B cell (primary cell): ENCODE data around the gene HDGFL1. TPM values are rescaled to one million over a fixed set of nuclear protein-coding genes. Genes with fewer than 3 reads are reported as not detected.

Experiments used
- ATAC-seq: fragments of 200-7000 bp; cut with Tn5 transposase; one replicate; pipeline ENCODE4 v1.10.0; 2021; ENCODE audit warnings: low read depth, mild to moderate bottlenecking, moderate number of reproducible peaks, moderate library complexity
- CTCF ChIA-PET: fragments of 350-600 bp; sonication (Branson Sonifier 250); formaldehyde crosslinking; loops from one replicate; lab custom pipeline; 2021; ENCODE audit warnings: antibody characterized with exemption, inconsistent platforms; lab: Charles Lee
- POLR2A ChIA-PET: fragments of 350-600 bp; sonication (Branson Sonifier 250); formaldehyde crosslinking; loops from one replicate; lab custom pipeline; 2021; ENCODE audit warnings: antibody characterized with exemption; lab: Charles Lee
- DNase-seq: peaks from one replicate; pipeline ENCODE4 v3.0.0; 2013
- H2AFZ ChIP-seq: 2 replicates; pipeline ENCODE4 v1.6.1; 2012; ENCODE audit warnings: mild to moderate bottlenecking, low read depth, low read length; ENCODE audit not compliant: insufficient read depth, poor library complexity, severe bottlenecking
- H3K27ac ChIP-seq, 2 donors: 1 replicate in 1 of 2; 2 replicates in 1 of 2; pipeline ENCODE4 v1.5.1; 2012 to 2013; ENCODE audit warnings: low read length in 2 of 2, mild to moderate bottlenecking in 2 of 2, moderate library complexity in 1 of 2
- H3K27me3 ChIP-seq, 4 experiments: fragments of 200-600 bp in 1 of 4; sonication (generic) in 1 of 4; replicated peaks in 1 of 4; 1 replicate in 2 of 4; 2 replicates in 2 of 4; pipeline versions ENCODE4 v1.6.1 to v1.7.0; 2013 to 2016; ENCODE audit warnings: low read length in 3 of 4, mild to moderate bottlenecking in 2 of 4, mixed read lengths in 1 of 4, moderate library complexity in 1 of 4; ENCODE audit not compliant: insufficient read depth in 4 of 4, control insufficient read depth in 3 of 4; ENCODE audit errors: control extremely low read depth in 1 of 4
- H3K36me3 ChIP-seq, 2 experiments: replicated peaks in 1 of 2; 1 replicate in 1 of 2; 2 replicates in 1 of 2; pipeline versions ENCODE4 v1.6.1 to v1.7.1; 2013; ENCODE audit warnings: low read length in 1 of 2; ENCODE audit not compliant: insufficient read depth in 2 of 2, control insufficient read depth in 1 of 2; ENCODE audit errors: control extremely low read depth in 1 of 2, extremely low read depth in 1 of 2
- H3K4me1 ChIP-seq, 2 donors: fragments of 200-600 bp in 1 of 2; sonication (generic) in 1 of 2; 1 replicate in 1 of 2; 2 replicates in 1 of 2; pipeline versions ENCODE4 v1.5.1 to v1.6.1; 2013 to 2017; ENCODE audit warnings: low read length in 2 of 2; ENCODE audit not compliant: control insufficient read depth in 2 of 2, insufficient read depth in 2 of 2
- H3K4me2 ChIP-seq: replicated peaks from 2 replicates; pipeline ENCODE3; 2012; ENCODE audit warnings: mild to moderate bottlenecking, low read depth, low read length; ENCODE audit not compliant: poor library complexity, severe bottlenecking
- H3K4me3 ChIP-seq, 5 experiments: fragments of 200-600 bp in 1 of 5; sonication (generic) in 1 of 5; 1 replicate in 3 of 5; 2 replicates in 2 of 5; pipeline versions ENCODE4 v1.5.1 to v1.7.0; 2011 to 2016; ENCODE audit warnings: low read length in 4 of 5, mild to moderate bottlenecking in 4 of 5, low read depth in 2 of 5, control low read depth in 1 of 5, moderate library complexity in 1 of 5; ENCODE audit not compliant: insufficient read depth in 1 of 5; ENCODE audit errors: control extremely low read depth in 1 of 5, extremely low read depth in 1 of 5
- H3K79me2 ChIP-seq: fragments of 200-600 bp; sonication (generic); one replicate; pipeline ENCODE4 v1.6.0; 2016; ENCODE audit warnings: low read length; ENCODE audit not compliant: control insufficient read depth, insufficient read depth
- H3K9ac ChIP-seq: fragments of 200-600 bp; sonication (generic); 2 replicates; pipeline ENCODE4 v1.6.1; 2017; ENCODE audit warnings: mild to moderate bottlenecking, low read length, moderate library complexity
- H3K9me3 ChIP-seq, 3 donors: one replicate each; pipeline versions ENCODE4 v1.6.1 to v1.7.1; 2013; ENCODE audit warnings: low read length in 2 of 3; ENCODE audit not compliant: control insufficient read depth in 2 of 3, insufficient read depth in 1 of 3; ENCODE audit errors: control extremely low read depth in 1 of 3
- H4K20me1 ChIP-seq: 2 replicates; pipeline ENCODE4 v1.6.0; 2012; ENCODE audit warnings: mild to moderate bottlenecking, low read length; ENCODE audit not compliant: insufficient read depth, control insufficient read depth, poor library complexity, severe bottlenecking
- H3K27ac Mint-ChIP-seq: one replicate; pipeline ENCODE4 v1.8.0; 2021; ENCODE audit warnings: mixed read lengths
- H3K27me3 Mint-ChIP-seq: one replicate; pipeline ENCODE4 v1.8.0; 2021; ENCODE audit warnings: mixed read lengths
- H3K4me1 Mint-ChIP-seq: one replicate; pipeline ENCODE4 v1.8.0; 2021; ENCODE audit warnings: mixed read lengths
- H3K4me3 Mint-ChIP-seq: one replicate; pipeline ENCODE4 v1.8.0; 2021; ENCODE audit warnings: mixed read lengths
- H3K9me3 Mint-ChIP-seq: one replicate; pipeline ENCODE4 v1.8.0; 2022; ENCODE audit warnings: mixed read lengths; ENCODE audit not compliant: insufficient read depth
- EZH2 ChIP-seq: IDR thresholded peaks from 2 replicates; pipeline ENCODE4 v1.6.1; 2012; ENCODE audit warnings: borderline replicate concordance, low read depth, mild to moderate bottlenecking, moderate library complexity, low read length; ENCODE audit not compliant: insufficient read depth, poor library complexity, severe bottlenecking
- WGBS: methylation state at CpG from one replicate; pipeline ENCODE4 v1.1.5; 2013; ENCODE audit warnings: missing lambda C conversion rate; ENCODE audit not compliant: insufficient coverage; 5-methylcytosine and 5-hydroxymethylcytosine counted together
- intact Hi-C: fragments of 100-400 bp; cut with micrococcal nuclease; formaldehyde crosslinking; loops from one replicate; pipeline ENCODE4 v1.10.0; 2022
- polyA plus RNA-seq: library from polyadenylated mRNA; depleted of rRNA; stranded (reverse); fragments of >200 nt; gene quantifications from 2 replicates; pipeline ENCODE4 v1.2.3, GENCODE V29; 2012
- total RNA-seq, 2 donors: library from RNA; stranded (reverse); fragments of 120-200 nt in 1 of 2; gene quantifications; 1 replicate in 1 of 2; 2 replicates in 1 of 2; pipeline versions ENCODE4 v1.2.3 to v1.2.4, GENCODE V29; 2013 to 2022
- TF ChIP-seq, protein P1 (sequence below): fragments of 200-600 bp; IDR thresholded peaks from one replicate; pipeline ENCODE4 v1.8.0; 2022; ENCODE audit warnings: antibody characterized with exemption, mild to moderate bottlenecking

Gene HDGFL1
- total and polyA plus RNA-seq, 2 donors (not counting 1 experiment from before 2014, with no cell fraction given): not detected

DNA sequence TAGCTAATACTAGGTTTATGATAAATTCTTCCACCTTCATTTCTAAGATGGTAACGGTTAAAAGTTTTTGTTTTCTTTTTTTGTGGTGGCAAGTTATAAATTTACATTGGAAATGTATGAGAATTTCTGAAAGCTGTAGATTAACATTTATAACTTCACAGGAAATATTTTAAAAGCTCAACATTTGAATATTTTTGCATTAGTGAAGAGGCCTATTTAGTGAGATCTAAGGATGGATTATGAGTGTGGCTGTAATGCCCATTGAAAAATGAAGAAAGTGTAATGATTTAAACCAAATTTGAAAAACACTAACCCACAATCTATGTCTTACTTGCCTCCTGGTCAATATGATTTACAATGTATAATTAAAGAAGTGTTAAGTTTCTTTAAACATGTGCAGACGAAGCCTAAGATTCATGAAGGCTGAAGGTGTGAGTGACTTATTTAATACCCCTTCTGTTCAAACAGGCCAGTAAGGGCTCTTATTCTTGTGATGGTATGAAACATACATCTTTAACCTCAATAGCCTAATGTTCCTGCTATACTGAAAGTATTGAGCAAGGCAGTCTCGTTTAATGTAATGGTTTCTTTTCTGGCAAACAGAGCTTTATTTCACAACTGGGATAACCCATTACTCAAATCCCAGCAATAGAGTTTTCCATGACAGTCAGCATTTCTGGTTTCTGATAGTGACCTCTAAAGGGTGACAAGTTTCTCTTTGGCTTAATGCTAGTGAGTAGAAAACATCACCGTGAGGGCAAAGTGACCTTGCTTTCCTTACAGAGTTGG, 13.2 kb downstream of the HDGFL1 start:
- no peaks in the 10 kb centered on the region for H3K27me3 ChIP-seq
- no peak overlapping the region for H3K4me2 ChIP-seq
- Mint-ChIP-seq H3K27ac (no peak overlapping the region), H3K27me3 (no peaks in the 10 kb centered on the region), H3K9me3 (no peaks in the 10 kb centered on the region), H3K4me1 (no peaks in the 10 kb centered on the region), H3K4me3 (no peak overlapping the region)
- H3K27ac ChIP-seq: no peak overlapping the region
- intact Hi-C loops: no loop called here
- WGBS: no CpG with 5 or more reads among the region's 4 CpGs
- no peaks in the 10 kb centered on the region for H4K20me1 ChIP-seq
- CTCF ChIA-PET: no interaction called here
- DNase-seq: no peak
- POLR2A ChIA-PET: no interaction called here
- H3K36me3 ChIP-seq: no peaks in the 10 kb centered on the region
- no peak overlapping the region for H3K9ac ChIP-seq
- no peak for ATAC-seq
- no peak overlapping the region for H2AFZ ChIP-seq
- H3K4me3 ChIP-seq: no peak overlapping the region
- H3K4me1 ChIP-seq: no peaks in the 10 kb centered on the region
- H3K79me2 ChIP-seq: no peaks in the 10 kb centered on the region
- H3K9me3 ChIP-seq: no peaks in the 10 kb centered on the region
- TF ChIP-seq, protein P1, sequence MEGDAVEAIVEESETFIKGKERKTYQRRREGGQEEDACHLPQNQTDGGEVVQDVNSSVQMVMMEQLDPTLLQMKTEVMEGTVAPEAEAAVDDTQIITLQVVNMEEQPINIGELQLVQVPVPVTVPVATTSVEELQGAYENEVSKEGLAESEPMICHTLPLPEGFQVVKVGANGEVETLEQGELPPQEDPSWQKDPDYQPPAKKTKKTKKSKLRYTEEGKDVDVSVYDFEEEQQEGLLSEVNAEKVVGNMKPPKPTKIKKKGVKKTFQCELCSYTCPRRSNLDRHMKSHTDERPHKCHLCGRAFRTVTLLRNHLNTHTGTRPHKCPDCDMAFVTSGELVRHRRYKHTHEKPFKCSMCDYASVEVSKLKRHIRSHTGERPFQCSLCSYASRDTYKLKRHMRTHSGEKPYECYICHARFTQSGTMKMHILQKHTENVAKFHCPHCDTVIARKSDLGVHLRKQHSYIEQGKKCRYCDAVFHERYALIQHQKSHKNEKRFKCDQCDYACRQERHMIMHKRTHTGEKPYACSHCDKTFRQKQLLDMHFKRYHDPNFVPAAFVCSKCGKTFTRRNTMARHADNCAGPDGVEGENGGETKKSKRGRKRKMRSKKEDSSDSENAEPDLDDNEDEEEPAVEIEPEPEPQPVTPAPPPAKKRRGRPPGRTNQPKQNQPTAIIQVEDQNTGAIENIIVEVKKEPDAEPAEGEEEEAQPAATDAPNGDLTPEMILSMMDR: no peak
- TF ChIP-seq EZH2: no peak

DNA sequence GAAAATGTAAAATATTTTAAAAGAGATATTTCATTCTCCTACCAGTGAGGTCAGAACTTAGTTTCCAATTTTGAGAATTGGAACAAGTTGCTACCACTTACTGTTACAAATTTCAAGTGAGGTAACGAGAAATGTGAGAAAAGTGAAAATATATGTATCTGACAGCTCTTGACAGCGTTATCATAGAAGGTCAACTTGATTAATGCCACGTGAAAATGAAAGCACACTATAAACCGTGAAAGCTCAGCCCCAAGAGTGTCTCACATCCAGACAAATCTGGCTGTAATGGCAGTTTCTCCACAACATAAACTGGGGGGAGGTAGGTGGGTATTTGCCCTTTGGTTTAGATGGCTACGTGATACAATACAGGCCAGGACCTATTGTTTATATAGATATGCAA, 13.9 kb downstream of the HDGFL1 start:
- H3K4me3 Mint-ChIP-seq: no peak overlapping the region
- no peak overlapping the region for H3K27ac Mint-ChIP-seq
- no peaks in the 10 kb centered on the region for H4K20me1 ChIP-seq
- H3K36me3 ChIP-seq: no peaks in the 10 kb centered on the region
- H2AFZ ChIP-seq: no peak overlapping the region
- no peak for TF ChIP-seq EZH2
- TF ChIP-seq, protein P1: no peak
- H3K27ac ChIP-seq: no peak overlapping the region
- no peaks in the 10 kb centered on the region for H3K27me3 ChIP-seq
- no peaks in the 10 kb centered on the region for H3K9me3 Mint-ChIP-seq
- DNase-seq (no peak), ATAC-seq (no peak)
- no peaks in the 10 kb centered on the region for H3K79me2 ChIP-seq
- H3K4me3 ChIP-seq: no peak overlapping the region
- H3K4me1 ChIP-seq: no peaks in the 10 kb centered on the region
- no peak overlapping the region for H3K4me2 ChIP-seq
- H3K9me3 ChIP-seq: no peaks in the 10 kb centered on the region
- WGBS: no CpG with 5 or more reads among the region's 5 CpGs
- H3K27me3 Mint-ChIP-seq: no peaks in the 10 kb centered on the region
- ChIA-PET POLR2A (no interaction called here), CTCF (no interaction called here)
- no peaks in the 10 kb centered on the region for H3K4me1 Mint-ChIP-seq
- H3K9ac ChIP-seq: no peak overlapping the region
- intact Hi-C loops: no loop called here
